Ishikawa (cell line): Measurements from ENCODE around the gene C14orf180.

Experiments used
- CEBPB ChIP-seq: IDR thresholded peaks from 2 replicates; pipeline ENCODE4 v1.6.1; 2012
- CREB1 ChIP-seq: IDR thresholded peaks from 2 replicates; pipeline ENCODE4 v1.6.1; 2012; ENCODE audit warnings: low read depth
- EGR1 ChIP-seq: IDR thresholded peaks from 2 replicates; pipeline ENCODE4 v1.6.1; 2012
- EP300 ChIP-seq: IDR thresholded peaks from 2 replicates; pipeline ENCODE4 v1.6.1; 2012; ENCODE audit warnings: borderline replicate concordance
- FOXM1 ChIP-seq: IDR thresholded peaks from 2 replicates; pipeline ENCODE4 v1.6.1; 2012; ENCODE audit warnings: low read depth, borderline replicate concordance
- NFIC ChIP-seq: IDR thresholded peaks from 2 replicates; pipeline ENCODE4 v1.6.1; 2012
- RAD21 ChIP-seq: IDR thresholded peaks from 2 replicates; pipeline ENCODE4 v1.6.1; 2012; ENCODE audit warnings: low read depth
- TAF1 ChIP-seq: IDR thresholded peaks from 2 replicates; pipeline ENCODE4 v1.6.1; 2012; ENCODE audit warnings: low read depth, mild to moderate bottlenecking
- TCF12 ChIP-seq: IDR thresholded peaks from 2 replicates; pipeline ENCODE4 v1.6.1; 2012; ENCODE audit warnings: low read depth
- TEAD4 ChIP-seq: IDR thresholded peaks from 2 replicates; pipeline ENCODE4 v1.6.1; 2012
- YY1 ChIP-seq: IDR thresholded peaks from 2 replicates; pipeline ENCODE4 v1.6.1; 2012; ENCODE audit warnings: low read depth
- ZBTB7A ChIP-seq: IDR thresholded peaks from 2 replicates; pipeline ENCODE4 v1.6.1; 2012; ENCODE audit warnings: low read depth
- TF ChIP-seq, protein P1 (sequence below): IDR thresholded peaks from 2 replicates; pipeline ENCODE4 v1.6.1; 2012
- TF ChIP-seq, protein P2 (sequence below): IDR thresholded peaks from 2 replicates; pipeline ENCODE4 v1.6.1; 2012; ENCODE audit warnings: low read depth, mild to moderate bottlenecking
- TF ChIP-seq, protein P3 (sequence below): IDR thresholded peaks from 2 replicates; pipeline ENCODE4 v1.6.1; 2012

The C14orf180 gene

DNA sequence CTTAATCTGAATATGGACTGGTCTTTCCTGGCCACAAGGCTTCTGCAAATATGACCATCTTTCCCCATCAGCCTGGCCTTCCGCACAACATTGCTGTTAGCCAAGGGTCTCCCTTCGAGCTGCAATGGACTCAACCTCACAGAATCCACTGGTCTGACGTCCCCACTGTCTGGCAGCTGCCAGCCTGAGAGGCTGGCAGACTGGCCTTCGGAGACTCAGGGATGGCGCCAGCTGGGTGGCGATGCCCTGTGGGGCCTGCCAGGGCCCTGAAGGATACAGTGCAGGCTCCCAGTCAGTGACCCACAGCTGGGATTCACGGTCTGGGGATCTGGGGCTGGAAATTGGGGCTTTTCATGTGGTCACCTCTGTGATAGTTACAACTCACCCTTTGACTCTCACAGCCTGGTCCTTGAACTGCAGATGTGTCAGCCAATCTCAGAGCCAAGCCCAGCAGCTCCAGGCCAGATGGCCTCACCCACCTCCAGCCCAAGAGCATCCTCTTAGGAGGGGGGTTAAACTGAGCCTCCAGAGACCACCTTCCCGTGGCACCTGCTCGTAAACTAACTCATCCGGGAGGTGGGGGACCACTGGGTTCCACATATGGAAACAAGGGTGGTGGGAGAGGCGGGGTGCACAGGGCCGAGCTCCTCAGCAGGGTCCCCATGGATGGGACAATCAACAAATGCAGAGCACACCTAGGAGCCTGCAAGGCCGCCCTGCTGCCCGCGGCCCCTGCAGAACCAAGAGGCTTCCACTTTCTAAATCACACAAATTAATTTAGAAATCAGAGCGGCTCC is 21.1 kb upstream of the C14orf180 start:
- TF ChIP-seq CEBPB (no peak), NFIC (no peak), CREB1 (no peak), ZBTB7A (no peak), EGR1 (no peak), RAD21 (no peak), EP300 (no peak), TEAD4 (no peak), FOXM1 (no peak), YY1 (no peak), TCF12 (no peak), TAF1 (no peak)
- TF ChIP-seq, protein P1, sequence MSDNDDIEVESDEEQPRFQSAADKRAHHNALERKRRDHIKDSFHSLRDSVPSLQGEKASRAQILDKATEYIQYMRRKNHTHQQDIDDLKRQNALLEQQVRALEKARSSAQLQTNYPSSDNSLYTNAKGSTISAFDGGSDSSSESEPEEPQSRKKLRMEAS: no peak
- TF ChIP-seq, protein P2, sequence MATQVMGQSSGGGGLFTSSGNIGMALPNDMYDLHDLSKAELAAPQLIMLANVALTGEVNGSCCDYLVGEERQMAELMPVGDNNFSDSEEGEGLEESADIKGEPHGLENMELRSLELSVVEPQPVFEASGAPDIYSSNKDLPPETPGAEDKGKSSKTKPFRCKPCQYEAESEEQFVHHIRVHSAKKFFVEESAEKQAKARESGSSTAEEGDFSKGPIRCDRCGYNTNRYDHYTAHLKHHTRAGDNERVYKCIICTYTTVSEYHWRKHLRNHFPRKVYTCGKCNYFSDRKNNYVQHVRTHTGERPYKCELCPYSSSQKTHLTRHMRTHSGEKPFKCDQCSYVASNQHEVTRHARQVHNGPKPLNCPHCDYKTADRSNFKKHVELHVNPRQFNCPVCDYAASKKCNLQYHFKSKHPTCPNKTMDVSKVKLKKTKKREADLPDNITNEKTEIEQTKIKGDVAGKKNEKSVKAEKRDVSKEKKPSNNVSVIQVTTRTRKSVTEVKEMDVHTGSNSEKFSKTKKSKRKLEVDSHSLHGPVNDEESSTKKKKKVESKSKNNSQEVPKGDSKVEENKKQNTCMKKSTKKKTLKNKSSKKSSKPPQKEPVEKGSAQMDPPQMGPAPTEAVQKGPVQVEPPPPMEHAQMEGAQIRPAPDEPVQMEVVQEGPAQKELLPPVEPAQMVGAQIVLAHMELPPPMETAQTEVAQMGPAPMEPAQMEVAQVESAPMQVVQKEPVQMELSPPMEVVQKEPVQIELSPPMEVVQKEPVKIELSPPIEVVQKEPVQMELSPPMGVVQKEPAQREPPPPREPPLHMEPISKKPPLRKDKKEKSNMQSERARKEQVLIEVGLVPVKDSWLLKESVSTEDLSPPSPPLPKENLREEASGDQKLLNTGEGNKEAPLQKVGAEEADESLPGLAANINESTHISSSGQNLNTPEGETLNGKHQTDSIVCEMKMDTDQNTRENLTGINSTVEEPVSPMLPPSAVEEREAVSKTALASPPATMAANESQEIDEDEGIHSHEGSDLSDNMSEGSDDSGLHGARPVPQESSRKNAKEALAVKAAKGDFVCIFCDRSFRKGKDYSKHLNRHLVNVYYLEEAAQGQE: no peak
- TF ChIP-seq, protein P3, sequence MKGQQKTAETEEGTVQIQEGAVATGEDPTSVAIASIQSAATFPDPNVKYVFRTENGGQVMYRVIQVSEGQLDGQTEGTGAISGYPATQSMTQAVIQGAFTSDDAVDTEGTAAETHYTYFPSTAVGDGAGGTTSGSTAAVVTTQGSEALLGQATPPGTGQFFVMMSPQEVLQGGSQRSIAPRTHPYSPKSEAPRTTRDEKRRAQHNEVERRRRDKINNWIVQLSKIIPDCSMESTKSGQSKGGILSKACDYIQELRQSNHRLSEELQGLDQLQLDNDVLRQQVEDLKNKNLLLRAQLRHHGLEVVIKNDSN: no peak

DNA sequence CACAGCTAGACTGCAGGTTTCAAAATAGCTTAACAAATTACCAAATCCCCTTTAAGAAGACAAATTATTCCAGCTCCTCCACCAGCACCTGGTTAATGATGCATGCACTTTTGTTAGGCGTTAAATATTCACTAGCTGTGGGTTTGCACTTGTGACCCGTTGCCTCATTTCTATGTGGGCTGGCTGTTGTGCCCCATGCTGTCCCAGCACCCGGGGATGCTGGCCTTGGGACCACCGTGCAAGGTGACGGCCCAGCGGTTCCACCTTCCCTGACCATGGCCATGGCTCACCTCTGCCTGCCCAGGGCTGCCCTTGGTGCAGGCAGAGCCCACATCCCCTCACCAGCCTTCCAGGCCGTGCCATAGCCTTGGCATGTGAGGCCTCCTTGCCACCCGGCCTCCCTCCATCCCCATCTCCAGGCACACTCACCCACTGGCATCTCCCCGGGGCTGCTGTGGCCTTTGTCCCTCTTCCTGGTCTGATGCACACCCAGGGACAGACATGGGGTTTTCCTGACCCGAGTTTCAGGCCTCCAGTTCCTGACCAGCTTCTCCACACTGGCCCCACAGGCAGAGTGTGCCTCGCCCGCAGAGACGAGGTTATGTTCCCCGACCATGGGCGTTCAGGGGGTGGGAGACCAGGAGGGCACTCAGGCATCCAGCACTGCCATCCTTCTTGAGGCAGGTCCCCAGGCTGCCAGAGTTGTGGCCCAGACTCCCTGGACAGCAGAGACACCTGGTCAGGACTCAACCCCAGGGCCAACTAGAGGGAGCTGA is 20.3 kb upstream of the C14orf180 start:
- TF ChIP-seq ZBTB7A (no peak), CEBPB (no peak), FOXM1 (no peak), YY1 (no peak), EP300 (no peak), EGR1 (no peak), CREB1 (no peak)
- TF ChIP-seq, protein P1: no peak
- TF ChIP-seq, protein P2: no peak
- TF ChIP-seq, protein P3: no peak

DNA sequence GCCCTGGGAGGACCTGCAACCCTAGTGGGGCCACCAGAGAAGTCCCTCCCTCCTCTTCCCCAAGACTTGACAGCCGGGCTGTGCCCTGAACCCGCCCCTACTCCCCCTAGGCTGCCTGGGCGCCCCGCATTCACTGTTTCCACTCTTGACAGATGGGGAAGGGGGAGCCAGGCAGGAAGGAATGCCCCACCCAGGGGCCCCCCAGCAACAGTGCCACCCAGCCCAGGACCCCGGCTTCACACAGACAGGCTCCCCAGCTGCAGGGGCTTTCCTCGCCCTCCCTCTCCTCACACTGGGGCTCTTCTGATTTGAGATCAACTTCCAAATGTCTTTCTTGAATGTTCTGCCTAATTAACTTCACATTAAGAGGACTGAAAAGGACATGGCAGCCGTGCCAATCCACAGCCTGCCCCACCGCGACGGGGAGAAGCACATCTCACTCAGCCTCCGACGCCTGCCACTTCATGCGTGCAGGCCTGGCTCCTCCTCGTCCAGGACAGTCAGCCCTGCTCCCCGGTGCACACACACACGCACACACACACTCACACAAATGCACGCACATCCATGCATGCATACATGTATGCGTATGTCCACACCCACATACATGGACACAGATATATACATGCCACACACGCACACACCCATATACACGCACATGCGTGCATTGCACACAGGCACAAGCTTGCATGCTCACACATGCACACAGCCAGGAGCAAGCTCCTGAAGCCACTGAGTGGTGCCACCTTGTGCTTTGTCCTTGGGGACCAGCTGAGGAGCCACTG is 19.6 kb upstream of the C14orf180 start:
- no peak for TF ChIP-seq CREB1
- no peak for TF ChIP-seq EGR1
- no peak for TF ChIP-seq EP300
- no peak for TF ChIP-seq NFIC
- no peak for TF ChIP-seq ZBTB7A
- TF ChIP-seq, protein P2: no peak
- TF ChIP-seq RAD21: no peak
- TF ChIP-seq CEBPB: no peak
- TF ChIP-seq TCF12: no peak
- TF ChIP-seq TEAD4: no peak
- no peak for TF ChIP-seq YY1
- TF ChIP-seq, protein P1: no peak
- TF ChIP-seq TAF1: no peak
